Measurements from ENCODE around the gene KCNA10. TPM values are rescaled to one million over a fixed set of nuclear protein-coding genes. Genes with fewer than 3 reads are reported as not detected.

The KCNA10 gene
- polyA plus RNA-seq, 1 donor (not counting 4 experiments of a cell fraction or from before 2014, with no cell fraction given), result not detected

- Histone ChIP-seq H3K4me2 (ENCODE audit: control insufficient read depth, extremely low read depth, insufficient read depth, low read depth, low read length) (no peak overlapping the region), H3K9ac (ENCODE audit: control insufficient read depth, extremely low read depth, insufficient read depth, low read length) (no peak overlapping the region), H2AFZ (ENCODE audit: control insufficient read depth, low read length) (no peak overlapping the region), H3K79me2 (ENCODE audit: control insufficient read depth, insufficient read depth, low read length) (no peaks in the 10 kb centered on the region), H4K20me1 (ENCODE audit: control insufficient read depth, extremely low read depth, insufficient read depth, low read length) (no peaks in the 10 kb centered on the region), H3K9me1 (ENCODE audit: control insufficient read depth, extremely low read depth, insufficient read depth, low read length) (no peaks in the 10 kb centered on the region), H3K27ac (ENCODE audit: control insufficient read depth, insufficient read depth, low read length) (no peak overlapping the region), H3K9me3 (ENCODE audit: control insufficient read depth, low read depth, low read length) (no peaks in the 10 kb centered on the region), H3K36me3 (ENCODE audit: control insufficient read depth in 2 of 2, extremely low read depth in 1 of 2, insufficient read depth in 2 of 2, low read length in 2 of 2) (no peaks in the 10 kb centered on the region), H3K27me3 (ENCODE audit: control insufficient read depth, extremely low read depth, insufficient read depth, low read length) (peaks cover 10% of the 10 kb centered on the region), H3K4me1 (ENCODE audit: control insufficient read depth, extremely low read depth, insufficient read depth, low read length) (no peaks in the 10 kb centered on the region), H3K4me3 (ENCODE audit: control insufficient read depth in 2 of 3, extremely low read depth in 1 of 3, insufficient read depth in 2 of 3, low read depth in 1 of 3, low read length in 3 of 3) (no peak overlapping the region)
- FAIRE-seq (no peak), DNase-seq (ENCODE audit: low read depth, low spot score) (no peak)
- dilution Hi-C loops (cut with MboI; ENCODE audit: extremely low pct_ligation_motif_present, low sequenced_read_pairs), result no loop called here
- TF ChIP-seq EZH2 (IDR thresholded peaks at IDR 0.05; ENCODE audit: low read length), result no peak
- TF ChIP-seq CTCF (optimal IDR thresholded peaks at IDR 0.05 in 1 of 3, IDR thresholded peaks at IDR 0.05 in 1 of 3, conservative IDR thresholded peaks at IDR 0.05 in 1 of 3; ENCODE audit: extremely low read depth in 1 of 3, insufficient read depth in 2 of 3, low read length in 3 of 3), result no peak
Measured at GRCh38 chr1:110565565-110565964, 46.6 kb upstream of the KCNA10 start.

GRCh38 chr1:110563089-110563488 is 44.1 kb upstream of the KCNA10 start:
- dilution Hi-C loops (cut with MboI; ENCODE audit: extremely low pct_ligation_motif_present, low sequenced_read_pairs), result no loop called here
- no peak for FAIRE-seq

More at GRCh38 chr1:110563089-110563488, 44.1 kb upstream of the KCNA10 start:
- no peak for TF ChIP-seq EZH2 (IDR thresholded peaks at IDR 0.05; ENCODE audit: low read length)
- TF ChIP-seq CTCF (optimal IDR thresholded peaks at IDR 0.05 in 1 of 3, IDR thresholded peaks at IDR 0.05 in 1 of 3, conservative IDR thresholded peaks at IDR 0.05 in 1 of 3; ENCODE audit: extremely low read depth in 1 of 3, insufficient read depth in 2 of 3, low read length in 3 of 3), result no peak
- Histone ChIP-seq H2AFZ (ENCODE audit: control insufficient read depth, low read length) (no peak overlapping the region), H3K9me3 (ENCODE audit: control insufficient read depth, low read depth, low read length) (no peaks in the 10 kb centered on the region), H3K4me1 (ENCODE audit: control insufficient read depth, extremely low read depth, insufficient read depth, low read length) (no peaks in the 10 kb centered on the region), H3K4me2 (ENCODE audit: control insufficient read depth, extremely low read depth, insufficient read depth, low read depth, low read length) (no peak overlapping the region), H3K36me3 (ENCODE audit: control insufficient read depth in 2 of 2, extremely low read depth in 1 of 2, insufficient read depth in 2 of 2, low read length in 2 of 2) (no peaks in the 10 kb centered on the region), H3K9me1 (ENCODE audit: control insufficient read depth, extremely low read depth, insufficient read depth, low read length) (no peaks in the 10 kb centered on the region), H3K27me3 (ENCODE audit: control insufficient read depth, extremely low read depth, insufficient read depth, low read length) (peaks cover 4% of the 10 kb centered on the region), H3K4me3 (ENCODE audit: control insufficient read depth in 2 of 3, extremely low read depth in 1 of 3, insufficient read depth in 2 of 3, low read depth in 1 of 3, low read length in 3 of 3) (no peak overlapping the region), H3K79me2 (ENCODE audit: control insufficient read depth, insufficient read depth, low read length) (no peaks in the 10 kb centered on the region), H4K20me1 (ENCODE audit: control insufficient read depth, extremely low read depth, insufficient read depth, low read length) (no peaks in the 10 kb centered on the region), H3K9ac (ENCODE audit: control insufficient read depth, extremely low read depth, insufficient read depth, low read length) (no peak overlapping the region), H3K27ac (ENCODE audit: control insufficient read depth, insufficient read depth, low read length) (no peak overlapping the region)
- DNase-seq (ENCODE audit: low read depth, low spot score), result no peak

All from keratinocyte (primary cell).